Activated CD8-positive, alpha-beta memory T cell treated with anti-CD3 and anti-CD28 coated beads for 1 hour (primary cell): Measurements from ENCODE around the gene SLC7A6OS.

Experiments
- DNase-seq, 2 donors: peaks; one replicate each; pipeline ENCODE4 v3.0.0-alpha.2; 2020; ENCODE audit warnings: low read depth in 1 of 2; ENCODE audit errors: extremely low read depth in 1 of 2

The SLC7A6OS gene

GRCh38 chr16:68310774-68311511 lies at the start of gene SLC7A6OS, which contains the start of gene PRMT7:
Gene SLC7A6OS (minus strand): TSS chr16:68310946. CDS start chr16:68310926, 20 bp downstream.
Gene PRMT7 (plus strand): TSS chr16:68311019. CDS start chr16:68315980, 4,961 bp downstream.
- peak; percentile 74 to 85 for DNase-seq

- DNase-seq, result no peak
Observed at GRCh38 chr16:68359398-68360191, 48.8 kb upstream of the SLC7A6OS start.

- no peak for DNase-seq
Observed at GRCh38 chr16:68358951-68359350, 48.2 kb upstream of the SLC7A6OS start.

- DNase-seq, result no peak
Observed at GRCh38 chr16:68357923-68358322, 47.2 kb upstream of the SLC7A6OS start.

- DNase-seq, result no peak
Observed at GRCh38 chr16:68357521-68357922, 46.8 kb upstream of the SLC7A6OS start.

- no peak for DNase-seq
Observed at GRCh38 chr16:68356919-68357286, 46.2 kb upstream of the SLC7A6OS start.

GRCh38 chr16:68356249-68356918 lies 45.6 kb upstream of the SLC7A6OS start:
- DNase-seq, result peak; percentile 32

GRCh38 chr16:68355447-68356248 lies 44.9 kb upstream of the SLC7A6OS start:
- no peak for DNase-seq

GRCh38 chr16:68354816-68355215 lies 44.1 kb upstream of the SLC7A6OS start:
- DNase-seq, result no peak

- no peak for DNase-seq
Observed at GRCh38 chr16:68353366-68353765, 42.6 kb upstream of the SLC7A6OS start.

GRCh38 chr16:68351991-68352431 lies 41.3 kb upstream of the SLC7A6OS start:
- DNase-seq, result no peak

- no peak for DNase-seq
Observed at GRCh38 chr16:68351463-68351862, 40.7 kb upstream of the SLC7A6OS start.

GRCh38 chr16:68350813-68351350 lies 40.1 kb upstream of the SLC7A6OS start:
- DNase-seq, result no peak

GRCh38 chr16:68349838-68350410 lies 39.2 kb upstream of the SLC7A6OS start:
- no peak for DNase-seq

GRCh38 chr16:68348639-68349445 lies 38.1 kb upstream of the SLC7A6OS start:
- no peak for DNase-seq

- DNase-seq, result no peak
Observed at GRCh38 chr16:68347605-68348004, 36.9 kb upstream of the SLC7A6OS start.

- DNase-seq, result no peak
Observed at GRCh38 chr16:68346892-68347480, 36.2 kb upstream of the SLC7A6OS start.

GRCh38 chr16:68345958-68346635 lies 35.4 kb upstream of the SLC7A6OS start:
- DNase-seq, result no peak
